SK-N-SH (cell line): Measurements from ENCODE around the gene USP34. TPM values are rescaled to one million over a fixed set of nuclear protein-coding genes. Genes with fewer than 3 reads are reported as not detected.

Source experiments
- CTCF ChIA-PET: fragments of 300-600, 350-600 bp; formaldehyde crosslinking; extraction: SDS; loops from one replicate; lab custom pipeline; 2021; lab: Yijun Ruan, JAX
- POLR2A ChIA-PET: fragments of 350-600 bp; sonication (Branson Sonifier 250); formaldehyde crosslinking; extraction: SDS; loops from one replicate; lab custom pipeline; 2020; ENCODE audit warnings: antibody characterized with exemption, inconsistent platforms; lab: Yijun Ruan, JAX
- DNase-seq: peaks from one replicate; pipeline ENCODE4 v3.0.0; 2012
- H2AFZ ChIP-seq: fragments of 200-600 bp; sonication (generic); 2 replicates; pipeline ENCODE4 v1.8.1; 2016; ENCODE audit warnings: antibody characterized with exemption, mild to moderate bottlenecking, low read depth
- H3F3A ChIP-seq: fragments of 200-600 bp; sonication (generic); replicated peaks from 2 replicates; pipeline ENCODE3; 2016; ENCODE audit warnings: antibody characterized with exemption, mild to moderate bottlenecking; ENCODE audit not compliant: insufficient read depth
- H3K27ac ChIP-seq, 2 experiments: fragments of 200-500 bp in 1 of 2; fragments of 200-600 bp in 1 of 2; sonication (Bioruptor generic) in 1 of 2; sonication (generic), shearing (Covaris generic) in 1 of 2; 2 replicates each; pipeline versions ENCODE4 v1.5.1 to v1.6.1; 2014 to 2016; ENCODE audit warnings: low read depth in 2 of 2, inconsistent platforms in 1 of 2, low read length in 1 of 2, mild to moderate bottlenecking in 1 of 2, mixed read lengths in 1 of 2
- H3K27me3 ChIP-seq: fragments of 200-600 bp; sonication (generic), shearing (Covaris generic); 2 replicates; pipeline ENCODE4 v1.6.1; 2016; ENCODE audit warnings: mixed run types; ENCODE audit not compliant: insufficient read depth
- H3K36me3 ChIP-seq, 2 experiments: fragments of 200-500 bp in 1 of 2; fragments of 200-600 bp in 1 of 2; sonication (Bioruptor generic) in 1 of 2; sonication (generic) in 1 of 2; replicated peaks in 1 of 2; 2 replicates each; pipeline versions ENCODE3 to v1.5.1; 2014 to 2016; ENCODE audit warnings: low read length in 1 of 2, mild to moderate bottlenecking in 1 of 2; ENCODE audit not compliant: insufficient read depth in 2 of 2, control insufficient read depth in 1 of 2
- H3K4me1 ChIP-seq, 2 experiments: fragments of 200-500 bp in 1 of 2; fragments of 200-600 bp in 1 of 2; sonication (Bioruptor generic) in 1 of 2; sonication (generic), shearing (Covaris generic) in 1 of 2; 2 replicates each; pipeline versions ENCODE4 v1.5.1 to v1.6.1; 2014 to 2016; ENCODE audit warnings: low read depth in 1 of 2, low read length in 1 of 2, mixed run types in 1 of 2; ENCODE audit not compliant: insufficient read depth in 2 of 2, control insufficient read depth in 1 of 2
- H3K4me2 ChIP-seq: fragments of 200-600 bp; sonication (generic), shearing (Covaris generic); 2 replicates; pipeline ENCODE4 v1.6.1; 2017; ENCODE audit warnings: mixed run types
- H3K4me3 ChIP-seq, 2 experiments: fragments of 200-500 bp in 1 of 2; fragments of 200-600 bp in 1 of 2; sonication (Bioruptor generic) in 1 of 2; sonication (generic), shearing (Covaris generic) in 1 of 2; 2 replicates each; pipeline versions ENCODE4 v1.5.1 to v1.8.1; 2014 to 2016; ENCODE audit warnings: low read depth in 2 of 2, inconsistent platforms in 1 of 2, low read length in 1 of 2, mild to moderate bottlenecking in 1 of 2, mixed read lengths in 1 of 2, moderate library complexity in 1 of 2
- H3K79me2 ChIP-seq: fragments of 200-600 bp; sonication (generic); 2 replicates; pipeline ENCODE4 v1.8.1; 2017; ENCODE audit warnings: mild to moderate bottlenecking; ENCODE audit not compliant: insufficient read depth
- H3K9ac ChIP-seq: fragments of 200-600 bp; sonication (generic); 2 replicates; pipeline ENCODE4 v1.6.1; 2017; ENCODE audit warnings: mixed run types
- H3K9me2 ChIP-seq: fragments of 200-600 bp; sonication (generic); 2 replicates; pipeline ENCODE4 v1.6.1; 2017; ENCODE audit warnings: mixed run types
- H3K9me3 ChIP-seq: fragments of 200-600 bp; sonication (generic); 2 replicates; pipeline ENCODE4 v1.6.1; 2017; ENCODE audit warnings: mixed run types, mild to moderate bottlenecking, moderate library complexity
- H4K20me1 ChIP-seq: fragments of 200-600 bp; sonication (generic); 2 replicates; pipeline ENCODE4 v1.6.1; 2017; ENCODE audit warnings: mild to moderate bottlenecking, mixed run types; ENCODE audit not compliant: insufficient read depth
- CHD2 ChIP-seq: fragments of 150-350 bp; IDR thresholded peaks from 2 replicates; pipeline ENCODE4 v1.6.1; 2018; ENCODE audit warnings: low read length; ENCODE audit not compliant: partially characterized antibody
- CTCF ChIP-seq: fragments of 200-600 bp; sonication (generic); IDR thresholded peaks from 2 replicates; pipeline ENCODE4 v1.6.1; 2017; ENCODE audit warnings: antibody characterized with exemption, mild to moderate bottlenecking, moderate library complexity
- ELF1 ChIP-seq: IDR thresholded peaks from 2 replicates; pipeline ENCODE4 v1.4.0; 2012
- EZH2phosphoT487 ChIP-seq: fragments of 200-600 bp; sonication (generic); IDR thresholded peaks from 2 replicates; pipeline ENCODE4 v1.6.1; 2017; ENCODE audit warnings: low read depth, mixed run types, mild to moderate bottlenecking, antibody characterized with exemption, moderate library complexity, borderline replicate concordance
- GABPA ChIP-seq: IDR thresholded peaks from 2 replicates; pipeline ENCODE4 v1.4.0; 2012; ENCODE audit warnings: low read depth, mild to moderate bottlenecking
- MAX ChIP-seq: IDR thresholded peaks from 2 replicates; pipeline ENCODE4 v1.4.0; 2012; ENCODE audit warnings: low read depth
- MEF2A ChIP-seq: IDR thresholded peaks from 2 replicates; pipeline ENCODE4 v1.4.0; 2012; ENCODE audit warnings: low read depth, borderline replicate concordance
- MXI1 ChIP-seq: IDR thresholded peaks from 2 replicates; pipeline ENCODE4 v1.6.1; 2012; ENCODE audit warnings: mild to moderate bottlenecking, low read depth, low read length, improper control_type of control experiment
- NFIC ChIP-seq: IDR thresholded peaks from 2 replicates; pipeline ENCODE4 v1.4.0; 2012; ENCODE audit warnings: borderline replicate concordance
- PBX3 ChIP-seq: IDR thresholded peaks from 2 replicates; pipeline ENCODE4; 2012
- POLR2AphosphoS5 ChIP-seq: IDR thresholded peaks from 2 replicates; pipeline ENCODE4 v1.6.1; 2012; ENCODE audit warnings: low read depth, low read length
- RCOR1 ChIP-seq: fragments of 150-350 bp; IDR thresholded peaks from 2 replicates; pipeline ENCODE4 v1.6.1; 2017; ENCODE audit warnings: antibody characterized with exemption, low read length
- REST ChIP-seq: IDR thresholded peaks from 2 replicates; pipeline ENCODE4 v1.6.1; 2012; ENCODE audit warnings: mild to moderate bottlenecking, low read depth, low read length, moderate library complexity
- RXRA ChIP-seq: IDR thresholded peaks from 2 replicates; pipeline ENCODE4 v1.4.0; 2012; ENCODE audit warnings: low read depth, mild to moderate bottlenecking, borderline replicate concordance
- SIN3A ChIP-seq: IDR thresholded peaks from 2 replicates; pipeline ENCODE4 v1.6.1; 2012; ENCODE audit warnings: low read depth, mild to moderate bottlenecking, low read length, moderate library complexity, borderline replicate concordance
- TAF1 ChIP-seq: IDR thresholded peaks from 2 replicates; pipeline ENCODE4 v1.6.1; 2012; ENCODE audit warnings: low read depth, mild to moderate bottlenecking, low read length, moderate library complexity, borderline replicate concordance
- TEAD4 ChIP-seq: IDR thresholded peaks from 2 replicates; pipeline ENCODE4 v1.4.0; 2012; ENCODE audit warnings: mild to moderate bottlenecking, borderline replicate concordance; ENCODE audit not compliant: insufficient read depth
- USF1 ChIP-seq: IDR thresholded peaks from 2 replicates; pipeline ENCODE4 v1.4.0; 2012; ENCODE audit warnings: low read depth, borderline replicate concordance
- YY1 ChIP-seq: IDR thresholded peaks from 2 replicates; pipeline ENCODE4 v1.4.0; 2012; ENCODE audit warnings: low read depth, mild to moderate bottlenecking
- ZBTB33 ChIP-seq: IDR thresholded peaks from 2 replicates; pipeline ENCODE4 v1.4.0; 2012; ENCODE audit warnings: low read depth, borderline replicate concordance
- WGBS: methylation state at CpG from one replicate; pipeline ENCODE4 v1.1.6; 2017; ENCODE audit warnings: low lambda C conversion rate; 5-methylcytosine and 5-hydroxymethylcytosine counted together
- polyA plus RNA-seq, 3 experiments: library from polyadenylated mRNA; depleted of rRNA; stranded (reverse); fragments of >200 nt; gene quantifications; 2 replicates each; pipeline ENCODE4 v1.2.3, GENCODE V29; 2012

The USP34 gene
- polyA plus RNA-seq, 1 of the 3 experiments (the other 2 are of a cell fraction) = 31.4 TPM

GRCh38 chr2:61176755-61177726, 293.8 kb downstream of the USP34 start:
- H3K27me3 ChIP-seq = no peaks in the 10 kb centered on the region
- TF ChIP-seq MEF2A = no peak
- no peak for TF ChIP-seq TEAD4
- TF ChIP-seq PBX3 = no peak; the same call in 1 of the 2 replicates
- peak; percentile 51 for TF ChIP-seq TAF1
- peak; percentile 80 for TF ChIP-seq MAX
- TF ChIP-seq RXRA = no peak
- TF ChIP-seq ELF1 = peak; percentile 51
- peak; percentile 89 for TF ChIP-seq POLR2AphosphoS5
- peak; percentile 79 for TF ChIP-seq MXI1
- TF ChIP-seq ZBTB33 = peak; percentile 88
- TF ChIP-seq YY1 = 0 out of 2 replicates have a peak, but pooled peaks have one; percentile 21
- TF ChIP-seq GABPA = peak; percentile 47
- TF ChIP-seq RCOR1 = no peak
- peak; percentile 48; the same call in 1 of the 2 replicates for TF ChIP-seq USF1
- TF ChIP-seq REST = peak; percentile 5; the same call in 1 of the 2 replicates
- TF ChIP-seq NFIC = peak; percentile 62; the same call in 1 of the 2 replicates
- TF ChIP-seq SIN3A = peak; percentile 72; the same call in 1 of the 2 replicates
- TF ChIP-seq CTCF = no peak
- no peak for TF ChIP-seq EZH2phosphoT487
- TF ChIP-seq CHD2 = peak; percentile 96
- H3K4me3 ChIP-seq = peak overlapping the region; percentile 63 to 71
- peak overlapping the region; percentile 99 for H3K9ac ChIP-seq
- H3K4me2 ChIP-seq = peak overlapping the region; percentile 95
- H3K4me1 ChIP-seq = peaks cover 41 to 47% of the 10 kb centered on the region in 2 experiments
- no peaks in the 10 kb centered on the region for H3F3A ChIP-seq
- POLR2A ChIA-PET = interaction anchor here (0.7 to 1.4 kb wide), 4 partner anchors 12 to 710 kb away, joined by 3 to 5 read pairs (median 4); no protein-coding TSS in a partner anchor
- peak overlapping the region; percentile 90 for H2AFZ ChIP-seq
- H3K27ac ChIP-seq = peak overlapping the region; percentile 86 to 92
- peaks cover 9 to 11% of the 10 kb centered on the region in 2 experiments for H3K36me3 ChIP-seq
- CTCF ChIA-PET = interaction anchor here (1.3 to 1.8 kb wide), 2 partner anchors 8 to 42 kb away, joined by 3 to 6 read pairs; no protein-coding TSS in a partner anchor
- H3K9me2 ChIP-seq = no peaks in the 10 kb centered on the region
- WGBS = 0% methylated on average over 20 of the region's 111 CpGs
- peak; percentile 100 for DNase-seq
- H3K9me3 ChIP-seq = no peaks in the 10 kb centered on the region
- peaks cover 39% of the 10 kb centered on the region; the same call in 1 of the 2 replicates for H3K79me2 ChIP-seq
- no peaks in the 10 kb centered on the region for H4K20me1 ChIP-seq
